Brain microvascular endothelial cell (primary cell): ENCODE measurements around the gene LOXHD1.

Experiments
- DNase-seq: peaks from one replicate; pipeline ENCODE4 v3.0.0-alpha.2; 2020
- H3K27ac ChIP-seq: fragments of 250-450 bp; sonication (Bioruptor Pico); 2 replicates; pipeline ENCODE4 v1.5.1; 2020; ENCODE audit warnings: mild to moderate bottlenecking, moderate library complexity
- H3K27me3 ChIP-seq: fragments of 250-450 bp; sonication (Bioruptor Pico); replicated peaks from 2 replicates; pipeline ENCODE4 v1.5.1; 2020; ENCODE audit warnings: mild to moderate bottlenecking
- H3K36me3 ChIP-seq: fragments of 250-450 bp; sonication (Bioruptor Pico); replicated peaks from 2 replicates; pipeline ENCODE4 v1.5.1; 2020; ENCODE audit warnings: mild to moderate bottlenecking
- H3K4me3 ChIP-seq: 2 replicates; pipeline ENCODE4 v1.5.1; 2011; ENCODE audit warnings: low read depth, mild to moderate bottlenecking, control low read depth, low read length, moderate library complexity
- in situ Hi-C: cut with HindIII; loops from 2 replicates; pipeline ENCODE4 v1.10.0; 2017; ENCODE audit warnings: low sequenced_read_pairs, low pct_ligation_motif_present
- TF ChIP-seq, protein P1 (sequence below): IDR thresholded peaks from 2 replicates; pipeline ENCODE4 v1.5.1; 2011; ENCODE audit warnings: low read depth, mild to moderate bottlenecking, moderate library complexity, low read length, control low read depth, inconsistent platforms; ENCODE audit errors: missing control alignments

LOXHD1 gene

GRCh38 chr18:46448347-46448746 lies 208.7 kb downstream of the LOXHD1 start:
- Histone ChIP-seq H3K27me3 (no peaks in the 10 kb centered on the region), H3K27ac (no peak overlapping the region), H3K4me3 (no peak overlapping the region), H3K36me3 (no peaks in the 10 kb centered on the region)
- DNase-seq: no peak
- TF ChIP-seq, protein P1, sequence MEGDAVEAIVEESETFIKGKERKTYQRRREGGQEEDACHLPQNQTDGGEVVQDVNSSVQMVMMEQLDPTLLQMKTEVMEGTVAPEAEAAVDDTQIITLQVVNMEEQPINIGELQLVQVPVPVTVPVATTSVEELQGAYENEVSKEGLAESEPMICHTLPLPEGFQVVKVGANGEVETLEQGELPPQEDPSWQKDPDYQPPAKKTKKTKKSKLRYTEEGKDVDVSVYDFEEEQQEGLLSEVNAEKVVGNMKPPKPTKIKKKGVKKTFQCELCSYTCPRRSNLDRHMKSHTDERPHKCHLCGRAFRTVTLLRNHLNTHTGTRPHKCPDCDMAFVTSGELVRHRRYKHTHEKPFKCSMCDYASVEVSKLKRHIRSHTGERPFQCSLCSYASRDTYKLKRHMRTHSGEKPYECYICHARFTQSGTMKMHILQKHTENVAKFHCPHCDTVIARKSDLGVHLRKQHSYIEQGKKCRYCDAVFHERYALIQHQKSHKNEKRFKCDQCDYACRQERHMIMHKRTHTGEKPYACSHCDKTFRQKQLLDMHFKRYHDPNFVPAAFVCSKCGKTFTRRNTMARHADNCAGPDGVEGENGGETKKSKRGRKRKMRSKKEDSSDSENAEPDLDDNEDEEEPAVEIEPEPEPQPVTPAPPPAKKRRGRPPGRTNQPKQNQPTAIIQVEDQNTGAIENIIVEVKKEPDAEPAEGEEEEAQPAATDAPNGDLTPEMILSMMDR: no peak
- in situ Hi-C loops: no loop called here

GRCh38 chr18:46447792-46448191 lies 209.2 kb downstream of the LOXHD1 start:
- no peak overlapping the region for H3K4me3 ChIP-seq
- DNase-seq: no peak
- H3K27ac ChIP-seq: no peak overlapping the region
- H3K36me3 ChIP-seq: no peaks in the 10 kb centered on the region
- no peaks in the 10 kb centered on the region for H3K27me3 ChIP-seq
- in situ Hi-C loops: no loop called here
- TF ChIP-seq, protein P1: no peak

DNA sequence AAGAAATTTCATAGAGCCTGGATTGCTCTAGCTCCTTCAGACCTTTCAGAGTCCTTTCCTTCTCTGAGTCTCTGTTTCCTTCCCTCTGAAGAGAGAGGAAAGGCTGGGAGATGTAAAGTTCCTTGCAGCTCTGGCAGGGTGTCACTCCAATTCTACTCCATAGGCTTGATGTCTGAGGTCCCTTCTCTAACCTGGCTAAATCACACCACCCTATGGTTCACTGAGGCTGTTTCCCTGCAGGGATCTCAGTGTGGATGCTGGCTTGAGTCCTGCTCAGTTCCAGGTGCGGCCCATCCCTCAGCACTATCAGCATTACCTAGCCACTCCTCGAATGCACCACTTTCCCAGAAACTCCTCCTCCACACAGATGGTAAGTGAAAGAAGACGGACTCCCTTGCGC lies 209.7 kb downstream of the LOXHD1 start:
- no peak overlapping the region for H3K4me3 ChIP-seq
- DNase-seq: no peak
- in situ Hi-C loops: no loop called here
- H3K27ac ChIP-seq: no peak overlapping the region
- H3K36me3 ChIP-seq: no peaks in the 10 kb centered on the region
- TF ChIP-seq, protein P1: no peak
- H3K27me3 ChIP-seq: no peaks in the 10 kb centered on the region

DNA sequence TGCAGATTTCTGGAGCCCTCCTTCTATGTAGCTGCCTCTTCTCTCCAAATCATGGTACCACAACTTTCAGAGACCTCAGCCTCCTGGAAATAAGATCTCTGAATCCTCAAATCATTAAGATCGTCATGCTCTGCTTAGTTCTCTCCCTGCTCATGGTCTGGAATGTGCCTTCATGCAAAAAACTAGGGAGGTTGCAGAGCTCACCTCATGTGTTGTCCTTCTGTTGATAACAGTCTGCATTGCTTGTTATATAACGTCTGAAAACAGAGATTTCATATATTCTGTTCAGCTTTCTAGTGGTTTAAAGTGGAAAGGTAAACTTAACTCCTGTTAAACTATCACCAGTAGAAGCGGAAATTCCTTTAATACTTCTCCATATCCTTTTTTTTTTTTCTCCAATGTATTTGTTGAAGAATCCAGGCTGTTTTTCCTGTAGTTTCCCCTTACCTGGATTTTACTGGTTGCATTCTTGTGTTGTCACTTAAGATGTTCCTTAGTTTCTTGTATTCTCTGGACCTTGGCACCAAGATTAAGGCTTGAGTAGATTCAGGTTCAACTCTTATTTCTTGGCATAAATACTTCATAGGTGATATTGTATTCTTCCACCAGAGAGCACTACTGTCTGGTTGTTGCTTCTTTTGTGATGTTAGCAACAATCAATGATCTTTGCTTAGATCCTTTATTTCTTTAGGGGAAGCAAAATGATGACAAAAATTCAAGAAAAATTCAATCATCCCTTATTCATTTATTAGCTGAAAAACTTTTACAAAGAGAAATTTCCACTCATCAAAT lies 211.3 kb downstream of the LOXHD1 start:
- Histone ChIP-seq H3K27me3 (no peaks in the 10 kb centered on the region), H3K36me3 (no peaks in the 10 kb centered on the region), H3K27ac (no peak overlapping the region), H3K4me3 (no peak overlapping the region)
- in situ Hi-C loops: no loop called here
- no peak for DNase-seq
- TF ChIP-seq, protein P1: no peak

GRCh38 chr18:46439037-46439436 lies 218.0 kb downstream of the LOXHD1 start:
- Histone ChIP-seq H3K4me3 (no peak overlapping the region), H3K27me3 (no peaks in the 10 kb centered on the region), H3K36me3 (no peaks in the 10 kb centered on the region), H3K27ac (no peak overlapping the region)
- in situ Hi-C loops: no loop called here
- no peak for DNase-seq
- TF ChIP-seq, protein P1: no peak

DNA sequence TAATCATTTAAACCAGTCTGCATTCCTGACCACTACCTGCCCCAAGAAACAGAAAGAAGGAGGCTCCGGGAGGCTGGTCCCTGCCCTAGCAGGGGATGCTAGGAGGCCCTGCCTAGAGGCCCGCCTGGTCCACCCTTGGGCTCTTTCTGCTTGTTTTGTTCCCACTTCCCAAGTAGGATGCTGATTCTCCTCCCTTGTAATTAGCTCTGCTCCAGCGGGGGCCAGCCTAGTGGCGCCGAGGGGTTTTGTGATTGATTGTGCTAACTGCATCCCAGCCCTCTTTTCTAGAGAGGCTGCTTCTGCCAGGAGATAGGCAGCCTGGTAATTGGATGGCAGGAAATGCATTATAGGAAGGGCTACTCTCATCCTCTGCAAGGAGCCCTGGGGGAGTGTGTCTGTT lies 220.0 kb downstream of the LOXHD1 start:
- TF ChIP-seq, protein P1: no peak
- no peak overlapping the region for H3K27ac ChIP-seq
- no peak overlapping the region for H3K4me3 ChIP-seq
- no peaks in the 10 kb centered on the region for H3K27me3 ChIP-seq
- H3K36me3 ChIP-seq: no peaks in the 10 kb centered on the region
- in situ Hi-C loops: no loop called here
- no peak for DNase-seq
